HCT116 (cell line): ENCODE data around the gene CLDN34.

ENCODE experiments used
- EZH2phosphoT487 ChIP-seq: fragments of 200-600 bp; IDR thresholded peaks from 2 replicates; pipeline ENCODE4 v1.6.1; 2018; ENCODE audit warnings: antibody characterized with exemption, borderline replicate concordance
- TF ChIP-seq, protein P1 (sequence below), 3 experiments: fragments of 200-600 bp in 1 of 3; sonication (generic) in 1 of 3; IDR thresholded peaks in 2 of 3; conservative IDR thresholded peaks in 1 of 3; 2 replicates each; pipeline ENCODE4 v1.5.1; 2012 to 2017; ENCODE audit warnings: low read depth in 2 of 3, low read length in 2 of 3, antibody characterized with exemption in 1 of 3, borderline replicate concordance in 1 of 3, control low read depth in 1 of 3, mild to moderate bottlenecking in 1 of 3, mixed read lengths in 1 of 3, mixed run types in 1 of 3, moderate library complexity in 1 of 3; ENCODE audit not compliant: insufficient read depth in 1 of 3

GRCh38 chrX:9953396-9953795 lies 13.8 kb upstream of the CLDN34 start:
- TF ChIP-seq EZH2phosphoT487: no peak
- TF ChIP-seq, protein P1, sequence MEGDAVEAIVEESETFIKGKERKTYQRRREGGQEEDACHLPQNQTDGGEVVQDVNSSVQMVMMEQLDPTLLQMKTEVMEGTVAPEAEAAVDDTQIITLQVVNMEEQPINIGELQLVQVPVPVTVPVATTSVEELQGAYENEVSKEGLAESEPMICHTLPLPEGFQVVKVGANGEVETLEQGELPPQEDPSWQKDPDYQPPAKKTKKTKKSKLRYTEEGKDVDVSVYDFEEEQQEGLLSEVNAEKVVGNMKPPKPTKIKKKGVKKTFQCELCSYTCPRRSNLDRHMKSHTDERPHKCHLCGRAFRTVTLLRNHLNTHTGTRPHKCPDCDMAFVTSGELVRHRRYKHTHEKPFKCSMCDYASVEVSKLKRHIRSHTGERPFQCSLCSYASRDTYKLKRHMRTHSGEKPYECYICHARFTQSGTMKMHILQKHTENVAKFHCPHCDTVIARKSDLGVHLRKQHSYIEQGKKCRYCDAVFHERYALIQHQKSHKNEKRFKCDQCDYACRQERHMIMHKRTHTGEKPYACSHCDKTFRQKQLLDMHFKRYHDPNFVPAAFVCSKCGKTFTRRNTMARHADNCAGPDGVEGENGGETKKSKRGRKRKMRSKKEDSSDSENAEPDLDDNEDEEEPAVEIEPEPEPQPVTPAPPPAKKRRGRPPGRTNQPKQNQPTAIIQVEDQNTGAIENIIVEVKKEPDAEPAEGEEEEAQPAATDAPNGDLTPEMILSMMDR (IDR thresholded peaks at IDR 0.05 in 2 of 3, conservative IDR thresholded peaks at IDR 0.05 in 1 of 3; ENCODE audit: borderline replicate concordance in 1 of 3, insufficient read depth in 1 of 3, low read depth in 2 of 3, low read length in 2 of 3): no peak
